Measurements from ENCODE around the gene NLGN1. TPM values are rescaled to one million over a fixed set of nuclear protein-coding genes. Genes with fewer than 3 reads are reported as not detected.

The NLGN1 gene
- total and polyA plus RNA-seq, 7 experiments from 2014 or later = not detected

DNA sequence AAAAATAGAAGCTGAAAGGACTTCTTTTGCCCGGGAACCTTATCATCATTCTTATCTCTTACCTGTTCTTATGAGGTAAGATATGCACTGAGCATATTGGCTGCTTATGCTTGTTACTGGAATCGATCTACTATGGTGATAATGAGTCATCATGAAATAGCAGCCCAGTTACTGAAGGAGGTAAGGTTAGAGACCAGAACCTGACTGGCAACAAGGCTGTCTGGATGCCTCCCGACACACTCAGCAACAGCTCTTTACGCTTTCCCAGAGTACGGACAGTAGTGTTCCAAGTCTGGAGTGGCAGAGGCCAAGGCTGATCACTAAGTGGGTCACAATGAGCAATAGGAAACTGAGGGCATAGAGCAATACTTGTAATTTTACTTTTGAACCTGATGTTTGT is 314.1 kb downstream of the NLGN1 start:
- no peaks in the 10 kb centered on the region for H3K9me3 ChIP-seq (ENCODE audit: control insufficient read depth in 2 of 3, low read length in 3 of 3)
- H3K4me1 ChIP-seq (ENCODE audit: control insufficient read depth in 2 of 2, insufficient read depth in 2 of 2, low read length in 2 of 2) = no peaks in the 10 kb centered on the region
- H3K4me3 ChIP-seq (ENCODE audit: low read length) = no peak overlapping the region
- Mint-ChIP-seq H3K36me3 (no peaks in the 10 kb centered on the region), H3K9me3 (peaks cover 0 to 12% (median 0%) of the 10 kb centered on the region in 11 donors), H3K27ac (no peak overlapping the region), H3K27me3 (no peaks in the 10 kb centered on the region), H3K4me1 (no peaks in the 10 kb centered on the region), H3K4me3 (no peak overlapping the region)
- CTCF ChIA-PET = no interaction called here
- DNase-seq (no peak), ATAC-seq (no peak)
- H3K27me3 ChIP-seq (ENCODE audit: control insufficient read depth in 2 of 2, insufficient read depth in 2 of 2, low read length in 2 of 2) = no peaks in the 10 kb centered on the region
- intact Hi-C loops (cut with micrococcal nuclease) = no loop called here
- H3K36me3 ChIP-seq (ENCODE audit: control insufficient read depth in 2 of 3, insufficient read depth in 3 of 3, low read length in 3 of 3) = no peaks in the 10 kb centered on the region
- H3K27ac ChIP-seq (ENCODE audit: low read depth, low read length) = no peak overlapping the region
- POLR2A ChIA-PET = no interaction called here

DNA sequence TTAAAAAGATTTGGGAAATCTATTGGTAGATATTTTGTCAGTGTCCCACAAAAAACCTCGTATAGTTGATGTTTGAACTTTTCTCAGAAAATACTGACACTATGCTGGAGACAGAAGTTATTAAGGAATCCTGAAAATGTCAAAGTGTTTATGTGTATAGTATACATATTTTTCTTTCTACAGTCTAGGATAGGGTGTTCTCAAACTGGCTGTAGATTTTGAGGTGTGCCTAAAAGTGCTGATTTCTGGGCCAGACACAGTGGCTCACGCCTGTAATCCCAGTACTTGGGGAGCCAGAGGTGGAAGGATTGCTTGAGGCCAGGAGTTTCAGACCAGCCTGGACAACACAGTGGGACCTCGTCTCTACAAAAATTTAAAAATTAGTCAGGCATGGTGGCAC is 322.0 kb downstream of the NLGN1 start:
- H3K4me3 ChIP-seq (ENCODE audit: low read length) = no peak overlapping the region
- no peaks in the 10 kb centered on the region for H3K9me3 ChIP-seq (ENCODE audit: control insufficient read depth in 2 of 3, low read length in 3 of 3)
- H3K27ac Mint-ChIP-seq = no peak overlapping the region
- DNase-seq (no peak), ATAC-seq (no peak)
- H3K27ac ChIP-seq (ENCODE audit: low read depth, low read length) = no peak overlapping the region
- H3K4me1 ChIP-seq (ENCODE audit: control insufficient read depth in 2 of 2, insufficient read depth in 2 of 2, low read length in 2 of 2) = no peaks in the 10 kb centered on the region
- CTCF ChIA-PET = no interaction called here
- peaks cover 0 to 16% (median 0%) of the 10 kb centered on the region in 11 donors for H3K9me3 Mint-ChIP-seq
- no peaks in the 10 kb centered on the region for H3K27me3 ChIP-seq (ENCODE audit: control insufficient read depth in 2 of 2, insufficient read depth in 2 of 2, low read length in 2 of 2)
- intact Hi-C loops (cut with micrococcal nuclease) = no loop called here
- H3K36me3 ChIP-seq (ENCODE audit: control insufficient read depth in 2 of 3, insufficient read depth in 3 of 3, low read length in 3 of 3) = no peaks in the 10 kb centered on the region
- no peaks in the 10 kb centered on the region for H3K27me3 Mint-ChIP-seq
- POLR2A ChIA-PET = no interaction called here
- no peaks in the 10 kb centered on the region for H3K36me3 Mint-ChIP-seq
- no peaks in the 10 kb centered on the region for H3K4me1 Mint-ChIP-seq
- no peak overlapping the region for H3K4me3 Mint-ChIP-seq

DNA sequence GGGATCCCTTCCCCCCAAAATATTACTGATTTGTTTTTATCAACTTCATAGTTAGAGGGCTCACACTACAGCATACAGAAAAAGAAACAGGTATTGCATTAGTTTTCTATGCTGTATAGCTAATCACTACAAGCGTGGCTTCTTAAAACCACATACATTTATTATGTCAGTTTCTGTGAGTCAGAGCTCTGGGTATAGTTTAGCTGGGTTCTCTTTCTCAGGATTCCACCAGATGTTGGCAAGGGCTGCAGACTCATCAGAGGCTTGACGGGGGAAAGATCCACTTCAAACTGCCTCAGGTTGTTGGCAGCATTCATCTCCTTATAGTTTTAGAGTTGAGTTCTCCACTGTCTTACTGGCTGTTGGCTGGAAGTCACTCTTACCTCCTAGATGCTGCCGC is 328.0 kb downstream of the NLGN1 start:
- no peak overlapping the region for H3K27ac Mint-ChIP-seq
- no peaks in the 10 kb centered on the region for H3K36me3 ChIP-seq (ENCODE audit: control insufficient read depth in 2 of 3, insufficient read depth in 3 of 3, low read length in 3 of 3)
- H3K4me3 Mint-ChIP-seq = no peak overlapping the region
- no peaks in the 10 kb centered on the region for H3K27me3 Mint-ChIP-seq
- H3K27me3 ChIP-seq (ENCODE audit: control insufficient read depth in 2 of 2, insufficient read depth in 2 of 2, low read length in 2 of 2) = no peaks in the 10 kb centered on the region
- H3K4me1 Mint-ChIP-seq = no peaks in the 10 kb centered on the region
- POLR2A ChIA-PET = no interaction called here
- H3K4me3 ChIP-seq (ENCODE audit: low read length) = no peak overlapping the region
- CTCF ChIA-PET = no interaction called here
- H3K9me3 ChIP-seq (ENCODE audit: control insufficient read depth in 2 of 3, low read length in 3 of 3) = no peaks in the 10 kb centered on the region
- no peak overlapping the region for H3K27ac ChIP-seq (ENCODE audit: low read depth, low read length)
- no peaks in the 10 kb centered on the region for H3K36me3 Mint-ChIP-seq
- ATAC-seq (no peak), DNase-seq (no peak)
- H3K9me3 Mint-ChIP-seq = peaks cover 0 to 6% (median 0%) of the 10 kb centered on the region in 11 donors
- H3K4me1 ChIP-seq (ENCODE audit: control insufficient read depth in 2 of 2, insufficient read depth in 2 of 2, low read length in 2 of 2) = no peaks in the 10 kb centered on the region
- intact Hi-C loops (cut with micrococcal nuclease) = no loop called here

DNA sequence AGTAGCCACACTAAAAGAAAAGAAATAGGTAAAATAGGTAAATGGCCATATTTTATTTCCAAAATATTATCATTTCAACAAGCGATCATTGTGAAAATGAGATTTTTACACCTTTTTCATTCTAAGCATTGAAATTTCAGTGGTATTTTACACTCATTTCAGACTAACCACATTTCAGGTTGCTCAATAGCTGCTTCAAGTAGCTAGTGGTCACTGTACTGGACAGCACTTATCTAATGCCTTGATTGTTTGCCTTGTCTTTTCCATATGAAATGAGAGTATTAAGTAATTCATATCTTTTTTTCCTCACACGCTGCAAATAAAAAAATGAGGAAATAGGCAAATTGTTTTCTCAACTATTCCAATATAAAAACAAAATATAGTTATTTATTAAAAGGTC is 332.8 kb downstream of the NLGN1 start:
- Mint-ChIP-seq H3K4me3 (no peak overlapping the region), H3K27ac (no peak overlapping the region), H3K9me3 (peaks cover 0 to 5% (median 0%) of the 10 kb centered on the region in 11 donors), H3K36me3 (no peaks in the 10 kb centered on the region), H3K27me3 (no peaks in the 10 kb centered on the region), H3K4me1 (no peaks in the 10 kb centered on the region)
- DNase-seq (no peak), ATAC-seq (no peak)
- Histone ChIP-seq H3K4me1 (ENCODE audit: control insufficient read depth in 2 of 2, insufficient read depth in 2 of 2, low read length in 2 of 2) (no peaks in the 10 kb centered on the region), H3K27ac (ENCODE audit: low read depth, low read length) (no peak overlapping the region), H3K4me3 (ENCODE audit: low read length) (no peak overlapping the region), H3K27me3 (ENCODE audit: control insufficient read depth in 2 of 2, insufficient read depth in 2 of 2, low read length in 2 of 2) (no peaks in the 10 kb centered on the region), H3K9me3 (ENCODE audit: control insufficient read depth in 2 of 3, low read length in 3 of 3) (no peaks in the 10 kb centered on the region), H3K36me3 (ENCODE audit: control insufficient read depth in 2 of 3, insufficient read depth in 3 of 3, low read length in 3 of 3) (no peaks in the 10 kb centered on the region)
- CTCF ChIA-PET = no interaction called here
- intact Hi-C loops (cut with micrococcal nuclease) = no loop called here
- POLR2A ChIA-PET = no interaction called here

DNA sequence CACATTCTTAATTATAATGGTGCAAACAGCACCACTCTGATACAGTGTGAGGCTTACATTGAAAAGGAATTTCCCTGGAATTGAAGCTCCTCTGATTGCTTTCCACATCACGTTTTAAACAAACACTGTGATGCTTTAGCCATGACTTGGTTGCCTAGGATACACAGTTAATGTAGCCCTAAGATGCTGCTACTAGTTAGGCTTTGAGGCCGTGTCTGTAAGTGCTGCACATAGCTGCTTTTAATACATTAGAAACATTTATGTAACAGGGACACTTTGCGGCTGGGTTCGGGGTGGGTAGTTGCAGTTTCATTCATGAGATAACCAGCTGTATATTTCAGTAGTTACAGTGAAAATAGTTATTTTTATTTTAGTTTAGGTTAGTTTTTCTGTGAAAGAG is 334.7 kb downstream of the NLGN1 start:
- H3K27me3 Mint-ChIP-seq = no peaks in the 10 kb centered on the region
- no peak overlapping the region for H3K27ac ChIP-seq (ENCODE audit: low read depth, low read length)
- no peak overlapping the region for H3K4me3 Mint-ChIP-seq
- intact Hi-C loops (cut with micrococcal nuclease) = no loop called here
- H3K36me3 Mint-ChIP-seq = no peaks in the 10 kb centered on the region
- H3K36me3 ChIP-seq (ENCODE audit: control insufficient read depth in 2 of 3, insufficient read depth in 3 of 3, low read length in 3 of 3) = no peaks in the 10 kb centered on the region
- ChIA-PET POLR2A (no interaction called here), CTCF (no interaction called here)
- no peak for DNase-seq
- H3K9me3 ChIP-seq (ENCODE audit: control insufficient read depth in 2 of 3, low read length in 3 of 3) = no peaks in the 10 kb centered on the region
- H3K4me1 Mint-ChIP-seq = no peaks in the 10 kb centered on the region
- ATAC-seq = no peak
- H3K27me3 ChIP-seq (ENCODE audit: control insufficient read depth in 2 of 2, insufficient read depth in 2 of 2, low read length in 2 of 2) = no peaks in the 10 kb centered on the region
- H3K9me3 Mint-ChIP-seq = peaks cover 0 to 5% (median 0%) of the 10 kb centered on the region in 11 donors
- no peak overlapping the region for H3K27ac Mint-ChIP-seq
- H3K4me1 ChIP-seq (ENCODE audit: control insufficient read depth in 2 of 2, insufficient read depth in 2 of 2, low read length in 2 of 2) = no peaks in the 10 kb centered on the region
- H3K4me3 ChIP-seq (ENCODE audit: low read length) = no peak overlapping the region

DNA sequence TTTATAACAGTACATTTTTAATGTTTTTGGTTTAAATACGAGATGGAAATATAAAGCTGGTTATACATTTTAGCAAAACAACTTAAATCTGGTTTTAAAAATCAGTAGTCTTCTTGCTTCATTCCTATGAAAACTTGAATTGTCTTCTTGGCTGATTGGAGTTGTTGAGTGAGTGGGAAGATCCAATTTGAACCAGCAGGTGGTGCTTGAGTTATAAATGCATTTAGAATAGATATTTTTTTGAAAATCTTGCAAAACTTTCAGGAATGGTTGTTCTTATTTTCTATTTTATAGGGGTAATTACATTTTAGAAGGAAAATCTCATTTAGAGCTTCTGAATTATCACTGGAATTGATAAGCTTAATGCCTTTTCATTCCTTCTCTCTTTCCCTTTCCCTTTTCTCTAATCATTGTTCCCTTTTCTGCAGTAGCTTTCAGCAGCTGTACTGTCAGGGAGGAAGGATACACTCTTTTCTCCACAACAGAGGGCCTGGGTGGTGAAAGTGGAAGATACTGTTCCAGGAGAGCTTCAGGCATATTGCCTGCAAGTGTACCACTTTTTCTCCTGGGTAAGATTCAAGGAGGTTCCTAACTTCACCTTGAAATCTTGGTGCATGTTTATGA is 335.6 kb downstream of the NLGN1 start:
- ChIA-PET CTCF (no interaction called here), POLR2A (no interaction called here)
- no peaks in the 10 kb centered on the region for H3K27me3 ChIP-seq (ENCODE audit: control insufficient read depth in 2 of 2, insufficient read depth in 2 of 2, low read length in 2 of 2)
- no peak overlapping the region for H3K27ac ChIP-seq (ENCODE audit: low read depth, low read length)
- intact Hi-C loops (cut with micrococcal nuclease) = no loop called here
- no peak for ATAC-seq
- no peak overlapping the region for H3K4me3 ChIP-seq (ENCODE audit: low read length)
- Mint-ChIP-seq H3K36me3 (no peaks in the 10 kb centered on the region), H3K4me3 (no peak overlapping the region), H3K27ac (no peak overlapping the region), H3K27me3 (no peaks in the 10 kb centered on the region), H3K9me3 (peaks cover 0 to 1% (median 0%) of the 10 kb centered on the region in 11 donors), H3K4me1 (no peaks in the 10 kb centered on the region)
- no peak for DNase-seq
- no peaks in the 10 kb centered on the region for H3K36me3 ChIP-seq (ENCODE audit: control insufficient read depth in 2 of 3, insufficient read depth in 3 of 3, low read length in 3 of 3)
- no peaks in the 10 kb centered on the region for H3K9me3 ChIP-seq (ENCODE audit: control insufficient read depth in 2 of 3, low read length in 3 of 3)
- no peaks in the 10 kb centered on the region for H3K4me1 ChIP-seq (ENCODE audit: control insufficient read depth in 2 of 2, insufficient read depth in 2 of 2, low read length in 2 of 2)

DNA sequence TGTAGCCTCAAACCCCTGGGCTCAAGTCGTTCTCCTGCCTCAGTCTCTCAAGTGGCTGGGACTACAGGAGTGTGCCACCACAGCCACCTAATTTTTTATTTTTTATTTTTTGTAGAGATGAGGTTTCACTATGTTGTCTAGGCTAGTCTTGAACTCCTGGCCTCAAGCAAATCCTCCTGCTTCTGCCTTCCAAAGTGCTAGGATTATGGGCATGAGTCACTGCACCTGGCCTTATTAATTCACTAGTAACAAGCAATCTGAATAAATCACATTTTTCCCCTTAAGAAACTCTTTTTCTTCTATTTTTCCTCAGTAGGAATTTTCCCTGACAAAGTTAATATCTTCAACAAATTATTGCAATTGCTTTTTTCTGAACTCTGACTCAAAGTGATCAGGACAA is 336.9 kb downstream of the NLGN1 start:
- no peak overlapping the region for H3K27ac Mint-ChIP-seq
- no peak for ATAC-seq

More for the DNA sequence above, 336.9 kb downstream of the NLGN1 start:
- H3K27me3 Mint-ChIP-seq = no peaks in the 10 kb centered on the region
- no peaks in the 10 kb centered on the region for H3K9me3 ChIP-seq (ENCODE audit: control insufficient read depth in 2 of 3, low read length in 3 of 3)
- no peak for DNase-seq
- H3K4me3 ChIP-seq (ENCODE audit: low read length) = no peak overlapping the region
- H3K27me3 ChIP-seq (ENCODE audit: control insufficient read depth in 2 of 2, insufficient read depth in 2 of 2, low read length in 2 of 2) = no peaks in the 10 kb centered on the region
- no peaks in the 10 kb centered on the region for H3K36me3 Mint-ChIP-seq
- CTCF ChIA-PET = no interaction called here
- intact Hi-C loops (cut with micrococcal nuclease) = no loop called here
- POLR2A ChIA-PET = interaction anchor here (0.7 kb wide), 1 partner anchor 58 kb away, joined by 3 read pairs; no protein-coding TSS in a partner anchor
- H3K4me3 Mint-ChIP-seq = no peak overlapping the region
- no peaks in the 10 kb centered on the region for H3K4me1 ChIP-seq (ENCODE audit: control insufficient read depth in 2 of 2, insufficient read depth in 2 of 2, low read length in 2 of 2)
- no peaks in the 10 kb centered on the region for H3K36me3 ChIP-seq (ENCODE audit: control insufficient read depth in 2 of 3, insufficient read depth in 3 of 3, low read length in 3 of 3)
- no peak overlapping the region for H3K27ac ChIP-seq (ENCODE audit: low read depth, low read length)
- peaks cover 0 to 9% (median 0%) of the 10 kb centered on the region in 11 donors for H3K9me3 Mint-ChIP-seq
- H3K4me1 Mint-ChIP-seq = no peaks in the 10 kb centered on the region
